ENCODE results near the gene RNF152. TPM values are rescaled to one million over a fixed set of nuclear protein-coding genes. Genes with fewer than 3 reads are reported as not detected.
A peak's percentile ranks its signal among the peaks of the same experiment; 100 is the strongest.

The RNF152 gene
- total and polyA plus RNA-seq, 2 of the 4 experiments (the other 2 are of a cell fraction), result 7.5 to 18.5 TPM

GRCh38 chr18:61764381-61764780 lies 128.4 kb downstream of the RNF152 start:
- Histone ChIP-seq H3K23ac (ENCODE audit: low read depth, low read length) (no peak overlapping the region), H3K4me3 (ENCODE audit: insufficient read depth, low read depth, low read length) (no peak overlapping the region), H3K27ac (ENCODE audit: insufficient read depth, low read length) (no peak overlapping the region), H3K9me3 (ENCODE audit: control insufficient read depth, insufficient read depth, low read length) (no peaks in the 10 kb centered on the region), H4K91ac (ENCODE audit: insufficient read depth, low read depth, low read length) (no peak overlapping the region), H4K20me1 (ENCODE audit: insufficient read depth, low read length) (no peaks in the 10 kb centered on the region), H3K4me1 (ENCODE audit: control insufficient read depth, insufficient read depth, low read length) (peaks cover 7% of the 10 kb centered on the region; the same call in 1 of the 2 replicates), H3K18ac (ENCODE audit: low read depth, low read length) (peak overlapping the region; percentile 0; the same call in 1 of the 2 replicates), H3K27me3 (ENCODE audit: control insufficient read depth, insufficient read depth, low read length) (no peaks in the 10 kb centered on the region), H2BK15ac (ENCODE audit: low read depth, low read length) (no peak overlapping the region; the same call in 2 of the 3 replicates), H2AK9ac (replicated peaks; ENCODE audit: low read depth, low read length, poor library complexity) (no peak overlapping the region), H3K79me1 (ENCODE audit: low read depth in 1 of 2, low read length in 2 of 2) (no peaks in the 10 kb centered on the region), H3K9ac (ENCODE audit: low read depth, low read length) (no peak overlapping the region), H4K5ac (ENCODE audit: low read depth, low read length) (no peak overlapping the region; the same call in 1 of the 2 replicates), H2AK5ac (ENCODE audit: low read depth, low read length) (no peak overlapping the region), H2AFZ (replicated peaks; ENCODE audit: low read length, poor library complexity) (no peak overlapping the region), H2BK120ac (ENCODE audit: low read depth, low read length) (peak overlapping the region; percentile 25; the same call in 1 of the 2 replicates), H2BK5ac (ENCODE audit: low read depth, low read length, poor library complexity, severe bottlenecking) (peak overlapping the region; percentile 49), H3K4ac (ENCODE audit: low read depth, low read length) (no peak overlapping the region), H3K9me1 (ENCODE audit: insufficient read depth, low read length) (no peaks in the 10 kb centered on the region), H3K36me3 (ENCODE audit: control insufficient read depth, insufficient read depth, low read length) (no peaks in the 10 kb centered on the region), H3K56ac (ENCODE audit: extremely low read depth, insufficient read depth, low read length) (no peak overlapping the region), H2BK20ac (ENCODE audit: low read depth, low read length) (peak overlapping the region; percentile 20; the same call in 1 of the 2 replicates), H4K8ac (ENCODE audit: low read depth in 2 of 2, low read length in 2 of 2) (peak overlapping the region in 1 of 2 experiments; percentile 37; a peak in 2 of 4 replicates), H3K14ac (replicated peaks; ENCODE audit: low read depth, low read length) (no peak overlapping the region; the same call in 1 of the 2 replicates), H3K4me2 (ENCODE audit: low read depth, low read length) (no peak overlapping the region)
- BruUV-seq (replicated peaks), result no TSS peak
- DNase-seq, result no peak
- WGBS, 2 experiments (ENCODE audit: extremely low coverage in 2 of 2, insufficient read length in 1 of 2), result no CpG with 5 or more reads among the region's 2 CpGs
- intact Hi-C loops (cut with micrococcal nuclease), result no loop called here
- POLR2A ChIA-PET (ENCODE audit: unreplicated experiment), result no interaction called here
- dilution Hi-C loops (cut with HindIII; ENCODE audit: low sequenced_read_pairs, unreplicated experiment), result no loop called here
- in situ Hi-C loops (cut with MboI; ENCODE audit: low sequenced_read_pairs), result no loop called here
- ATAC-seq (ENCODE audit: low read depth), result no peak
- TF ChIP-seq BHLHE40 (IDR thresholded peaks at IDR 0.05; ENCODE audit: low read depth, low read length), result no peak
- no peak for TF ChIP-seq CEBPB (IDR thresholded peaks at IDR 0.05; ENCODE audit: low read depth, low read length)
- TF ChIP-seq, protein P1, sequence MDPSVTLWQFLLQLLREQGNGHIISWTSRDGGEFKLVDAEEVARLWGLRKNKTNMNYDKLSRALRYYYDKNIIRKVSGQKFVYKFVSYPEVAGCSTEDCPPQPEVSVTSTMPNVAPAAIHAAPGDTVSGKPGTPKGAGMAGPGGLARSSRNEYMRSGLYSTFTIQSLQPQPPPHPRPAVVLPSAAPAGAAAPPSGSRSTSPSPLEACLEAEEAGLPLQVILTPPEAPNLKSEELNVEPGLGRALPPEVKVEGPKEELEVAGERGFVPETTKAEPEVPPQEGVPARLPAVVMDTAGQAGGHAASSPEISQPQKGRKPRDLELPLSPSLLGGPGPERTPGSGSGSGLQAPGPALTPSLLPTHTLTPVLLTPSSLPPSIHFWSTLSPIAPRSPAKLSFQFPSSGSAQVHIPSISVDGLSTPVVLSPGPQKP (IDR thresholded peaks at IDR 0.05; ENCODE audit: borderline replicate concordance, low read depth, low read length), result no peak
- TF ChIP-seq MAZ (IDR thresholded peaks at IDR 0.05; ENCODE audit: borderline replicate concordance, low read depth, low read length), result no peak
- no peak for TF ChIP-seq SMC3 (IDR thresholded peaks at IDR 0.05; ENCODE audit: low read depth, low read length)
- TF ChIP-seq, protein P2, sequence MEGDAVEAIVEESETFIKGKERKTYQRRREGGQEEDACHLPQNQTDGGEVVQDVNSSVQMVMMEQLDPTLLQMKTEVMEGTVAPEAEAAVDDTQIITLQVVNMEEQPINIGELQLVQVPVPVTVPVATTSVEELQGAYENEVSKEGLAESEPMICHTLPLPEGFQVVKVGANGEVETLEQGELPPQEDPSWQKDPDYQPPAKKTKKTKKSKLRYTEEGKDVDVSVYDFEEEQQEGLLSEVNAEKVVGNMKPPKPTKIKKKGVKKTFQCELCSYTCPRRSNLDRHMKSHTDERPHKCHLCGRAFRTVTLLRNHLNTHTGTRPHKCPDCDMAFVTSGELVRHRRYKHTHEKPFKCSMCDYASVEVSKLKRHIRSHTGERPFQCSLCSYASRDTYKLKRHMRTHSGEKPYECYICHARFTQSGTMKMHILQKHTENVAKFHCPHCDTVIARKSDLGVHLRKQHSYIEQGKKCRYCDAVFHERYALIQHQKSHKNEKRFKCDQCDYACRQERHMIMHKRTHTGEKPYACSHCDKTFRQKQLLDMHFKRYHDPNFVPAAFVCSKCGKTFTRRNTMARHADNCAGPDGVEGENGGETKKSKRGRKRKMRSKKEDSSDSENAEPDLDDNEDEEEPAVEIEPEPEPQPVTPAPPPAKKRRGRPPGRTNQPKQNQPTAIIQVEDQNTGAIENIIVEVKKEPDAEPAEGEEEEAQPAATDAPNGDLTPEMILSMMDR (conservative IDR thresholded peaks at IDR 0.05; ENCODE audit: low read depth, low read length), result no peak
- no peak for TF ChIP-seq FOS (IDR thresholded peaks at IDR 0.05; ENCODE audit: low read depth, low read length)
- CTCF ChIA-PET, result no interaction called here

Measured in IMR-90 (cell line).